GM20000 (cell line): Measurements from ENCODE around the gene COL5A1.

Experiments
- DNase-seq: peaks from one replicate; pipeline ENCODE4 v3.0.0; 2012; ENCODE audit warnings: low spot score
- TF ChIP-seq, protein P1 (sequence below): IDR thresholded peaks from 2 replicates; pipeline ENCODE4 v1.5.1; 2012; ENCODE audit warnings: mild to moderate bottlenecking, control low read depth; ENCODE audit errors: extremely low read depth, missing control alignments

COL5A1 gene

GRCh38 chr9:134753191-134753590 lies 111.6 kb downstream of the COL5A1 start:
- no peak for DNase-seq
- TF ChIP-seq, protein P1, sequence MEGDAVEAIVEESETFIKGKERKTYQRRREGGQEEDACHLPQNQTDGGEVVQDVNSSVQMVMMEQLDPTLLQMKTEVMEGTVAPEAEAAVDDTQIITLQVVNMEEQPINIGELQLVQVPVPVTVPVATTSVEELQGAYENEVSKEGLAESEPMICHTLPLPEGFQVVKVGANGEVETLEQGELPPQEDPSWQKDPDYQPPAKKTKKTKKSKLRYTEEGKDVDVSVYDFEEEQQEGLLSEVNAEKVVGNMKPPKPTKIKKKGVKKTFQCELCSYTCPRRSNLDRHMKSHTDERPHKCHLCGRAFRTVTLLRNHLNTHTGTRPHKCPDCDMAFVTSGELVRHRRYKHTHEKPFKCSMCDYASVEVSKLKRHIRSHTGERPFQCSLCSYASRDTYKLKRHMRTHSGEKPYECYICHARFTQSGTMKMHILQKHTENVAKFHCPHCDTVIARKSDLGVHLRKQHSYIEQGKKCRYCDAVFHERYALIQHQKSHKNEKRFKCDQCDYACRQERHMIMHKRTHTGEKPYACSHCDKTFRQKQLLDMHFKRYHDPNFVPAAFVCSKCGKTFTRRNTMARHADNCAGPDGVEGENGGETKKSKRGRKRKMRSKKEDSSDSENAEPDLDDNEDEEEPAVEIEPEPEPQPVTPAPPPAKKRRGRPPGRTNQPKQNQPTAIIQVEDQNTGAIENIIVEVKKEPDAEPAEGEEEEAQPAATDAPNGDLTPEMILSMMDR: no peak

- DNase-seq: no peak
- TF ChIP-seq, protein P1: no peak
These were observed 113.8 kb downstream of the COL5A1 start for GRCh38 chr9:134755221-134755907.

DNA sequence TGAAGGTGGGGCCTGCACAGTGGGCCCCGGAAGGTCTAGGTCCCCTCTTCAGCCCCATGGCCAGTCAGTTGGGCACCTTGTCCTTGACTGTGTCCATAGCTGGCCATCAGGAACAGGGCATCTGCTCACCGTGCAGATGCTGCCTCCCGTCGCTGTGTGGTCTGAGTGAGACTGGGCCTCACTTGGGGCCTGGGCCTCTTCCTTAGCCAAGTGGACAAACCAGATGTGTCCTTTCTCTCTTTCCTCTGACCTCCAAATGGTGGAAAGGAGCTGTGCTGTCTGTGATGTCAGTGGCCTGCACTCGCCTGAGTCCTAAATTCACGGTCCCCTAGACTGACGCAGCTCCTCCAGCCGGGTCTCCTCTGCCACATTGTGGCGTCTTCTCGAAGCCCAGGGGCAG lies 114.5 kb downstream of the COL5A1 start:
- TF ChIP-seq, protein P1: no peak
- DNase-seq: no peak

GRCh38 chr9:134757216-134757975 lies 115.8 kb downstream of the COL5A1 start:
- TF ChIP-seq, protein P1: no peak
- no peak for DNase-seq

GRCh38 chr9:134758949-134759607 lies 117.5 kb downstream of the COL5A1 start:
- no peak for DNase-seq
- TF ChIP-seq, protein P1: no peak

DNA sequence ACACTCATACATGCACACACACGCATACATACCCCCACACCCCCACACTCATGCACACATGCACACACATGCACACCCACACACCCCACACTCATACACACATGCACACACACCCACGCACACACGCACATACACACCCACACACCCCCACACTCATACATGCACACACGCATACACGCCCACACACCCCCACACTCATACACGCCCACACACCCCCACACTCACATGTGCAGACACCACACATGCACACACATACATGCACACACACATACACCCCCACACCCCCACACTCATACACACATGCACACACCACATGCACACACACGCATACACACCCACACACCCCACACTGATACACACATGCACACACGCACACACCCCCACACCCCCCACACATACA lies 118.3 kb downstream of the COL5A1 start:
- DNase-seq: no peak
- TF ChIP-seq, protein P1: no peak
